Hepatocyte (in vitro differentiated cells): Measurements from ENCODE around the gene ARAP1.

Experiments
- EZH2 ChIP-seq: fragments of 200-600 bp; sonication (generic); IDR thresholded peaks from 2 replicates; pipeline ENCODE4 v1.6.1; 2016; ENCODE audit warnings: antibody characterized with exemption, mild to moderate bottlenecking, borderline replicate concordance
- EZH2phosphoT487 ChIP-seq: fragments of 200-600 bp; sonication (generic); IDR thresholded peaks from one replicate; pipeline ENCODE4 v1.6.1; 2018; ENCODE audit warnings: antibody characterized with exemption, mild to moderate bottlenecking, low read depth, moderate library complexity; ENCODE audit not compliant: unreplicated experiment, severe bottlenecking
- TF ChIP-seq, protein P1 (sequence below): fragments of 200-600 bp; sonication (generic); IDR thresholded peaks from 2 replicates; pipeline ENCODE4 v1.5.1; 2016; ENCODE audit warnings: antibody characterized with exemption, mild to moderate bottlenecking; ENCODE audit not compliant: poor library complexity

DNA sequence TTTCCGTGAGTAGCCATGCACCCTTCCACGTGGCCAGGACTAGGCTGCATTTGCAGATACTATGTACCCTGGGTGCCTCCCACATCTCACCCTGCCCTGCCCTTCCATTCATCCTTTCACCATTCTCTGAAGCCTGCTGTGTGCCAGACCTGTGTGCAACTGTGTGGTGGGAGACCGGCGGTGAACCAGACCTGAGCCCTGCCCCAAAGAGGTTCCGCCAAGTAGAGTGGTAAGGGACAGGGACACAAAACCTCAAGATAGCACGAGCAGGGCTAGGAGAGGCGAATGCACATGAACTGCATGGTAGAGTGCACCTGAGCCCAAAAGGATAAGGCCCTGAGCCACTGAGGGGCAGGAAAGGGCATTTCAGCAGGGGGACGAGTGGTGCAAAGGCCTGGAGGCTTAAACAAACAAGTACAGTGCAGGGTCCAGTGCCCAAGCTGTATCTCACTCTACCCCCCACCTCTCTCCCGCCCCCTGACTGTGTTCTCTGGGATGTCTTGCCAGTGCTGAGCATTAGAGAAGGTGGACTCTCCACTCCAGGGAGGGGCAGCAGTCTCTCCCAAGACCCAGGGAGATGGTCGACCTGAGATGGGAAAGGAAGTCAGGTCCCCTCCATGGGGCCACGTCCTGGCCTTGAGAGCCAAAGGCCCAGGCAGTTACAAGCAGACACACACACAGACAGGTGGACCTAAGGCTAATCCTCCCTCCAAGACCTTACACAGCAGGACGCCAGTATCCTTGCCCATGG lies 14.1 kb upstream of the ARAP1 start:
- TF ChIP-seq, protein P1, sequence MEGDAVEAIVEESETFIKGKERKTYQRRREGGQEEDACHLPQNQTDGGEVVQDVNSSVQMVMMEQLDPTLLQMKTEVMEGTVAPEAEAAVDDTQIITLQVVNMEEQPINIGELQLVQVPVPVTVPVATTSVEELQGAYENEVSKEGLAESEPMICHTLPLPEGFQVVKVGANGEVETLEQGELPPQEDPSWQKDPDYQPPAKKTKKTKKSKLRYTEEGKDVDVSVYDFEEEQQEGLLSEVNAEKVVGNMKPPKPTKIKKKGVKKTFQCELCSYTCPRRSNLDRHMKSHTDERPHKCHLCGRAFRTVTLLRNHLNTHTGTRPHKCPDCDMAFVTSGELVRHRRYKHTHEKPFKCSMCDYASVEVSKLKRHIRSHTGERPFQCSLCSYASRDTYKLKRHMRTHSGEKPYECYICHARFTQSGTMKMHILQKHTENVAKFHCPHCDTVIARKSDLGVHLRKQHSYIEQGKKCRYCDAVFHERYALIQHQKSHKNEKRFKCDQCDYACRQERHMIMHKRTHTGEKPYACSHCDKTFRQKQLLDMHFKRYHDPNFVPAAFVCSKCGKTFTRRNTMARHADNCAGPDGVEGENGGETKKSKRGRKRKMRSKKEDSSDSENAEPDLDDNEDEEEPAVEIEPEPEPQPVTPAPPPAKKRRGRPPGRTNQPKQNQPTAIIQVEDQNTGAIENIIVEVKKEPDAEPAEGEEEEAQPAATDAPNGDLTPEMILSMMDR: no peak
- TF ChIP-seq EZH2 (no peak), EZH2phosphoT487 (no peak)
